Hematopoietic multipotent progenitor cell treated with erythropoietin and hydrocortisone succinate and interleukin-3 and kit ligand, for 8 days (in vitro differentiated cells): ENCODE data around the gene CLHC1.
"Not testable (repeated sequence)": the region's sequence is repeated elsewhere in the genome, so short reads cannot be mapped to it uniquely, and the experiment has no call there.

ENCODE experiments used
- DNase-seq: peaks from one replicate; pipeline ENCODE4 v3.0.0-alpha.2; 2015

Gene CLHC1

GRCh38 chr2:55231546-55232083 lies 478 bp downstream of the CLHC1 start:
- DNase-seq = no peak

- no peak for DNase-seq
Observed at GRCh38 chr2:55230551-55230950, 1.5 kb downstream of the CLHC1 start.

- DNase-seq = no peak
Observed at GRCh38 chr2:55229221-55229620, 2.9 kb downstream of the CLHC1 start.

- DNase-seq = no peak
Observed at GRCh38 chr2:55228226-55228563, 3.9 kb downstream of the CLHC1 start.

- DNase-seq = not testable (repeated sequence)
Observed at GRCh38 chr2:55227437-55228225, 4.5 kb downstream of the CLHC1 start.

- no peak for DNase-seq
Observed at GRCh38 chr2:55225481-55226020, 6.5 kb downstream of the CLHC1 start.

- DNase-seq = no peak
Observed at GRCh38 chr2:55224761-55225261, 7.3 kb downstream of the CLHC1 start.

- DNase-seq = no peak
Observed at GRCh38 chr2:55223958-55224760, 7.9 kb downstream of the CLHC1 start.

GRCh38 chr2:55213822-55214221 lies 18.3 kb downstream of the CLHC1 start:
- no peak for DNase-seq

GRCh38 chr2:55204950-55205349 lies 27.1 kb downstream of the CLHC1 start:
- DNase-seq = no peak

- no peak for DNase-seq
Observed at GRCh38 chr2:55204536-55204935, 27.6 kb downstream of the CLHC1 start.

- no peak for DNase-seq
Observed at GRCh38 chr2:55200416-55200815, 31.7 kb downstream of the CLHC1 start.

GRCh38 chr2:55196526-55196925 lies 35.6 kb downstream of the CLHC1 start:
- DNase-seq = no peak

GRCh38 chr2:55191888-55192287 lies 40.2 kb downstream of the CLHC1 start:
- not testable (repeated sequence) for DNase-seq

GRCh38 chr2:55186837-55187236 lies 45.3 kb downstream of the CLHC1 start:
- DNase-seq = not testable (repeated sequence)

GRCh38 chr2:55180374-55180773 lies 51.7 kb downstream of the CLHC1 start:
- no peak for DNase-seq

- no peak for DNase-seq
Observed at GRCh38 chr2:55176094-55176415, 56.0 kb downstream of the CLHC1 start.

- DNase-seq = peak; percentile 70
Observed at GRCh38 chr2:55175254-55176093, 56.6 kb downstream of the CLHC1 start.

- DNase-seq = no peak
Observed at GRCh38 chr2:55173438-55174054, 58.5 kb downstream of the CLHC1 start.

- no peak for DNase-seq
Observed at GRCh38 chr2:55169915-55170314, 62.2 kb downstream of the CLHC1 start.

- no peak for DNase-seq
Observed at GRCh38 chr2:55169359-55169758, 62.7 kb downstream of the CLHC1 start.
